GM18870 (cell line): ENCODE measurements around the gene CELF5.
"Not testable (repeated sequence)": the region's sequence is repeated elsewhere in the genome, so short reads cannot be mapped to it uniquely, and the experiment has no call there.

ENCODE experiments used
- ATAC-seq: cut with Tn5 transposase; IDR thresholded peaks from one replicate; pipeline ENCODE4 v1.9.1; 2021; ENCODE audit warnings: moderate library complexity; ENCODE audit not compliant: unreplicated experiment

CELF5 gene

GRCh38 chr19:3319643-3320353, 95.3 kb downstream of the CELF5 start:
- ATAC-seq, result no peak

DNA sequence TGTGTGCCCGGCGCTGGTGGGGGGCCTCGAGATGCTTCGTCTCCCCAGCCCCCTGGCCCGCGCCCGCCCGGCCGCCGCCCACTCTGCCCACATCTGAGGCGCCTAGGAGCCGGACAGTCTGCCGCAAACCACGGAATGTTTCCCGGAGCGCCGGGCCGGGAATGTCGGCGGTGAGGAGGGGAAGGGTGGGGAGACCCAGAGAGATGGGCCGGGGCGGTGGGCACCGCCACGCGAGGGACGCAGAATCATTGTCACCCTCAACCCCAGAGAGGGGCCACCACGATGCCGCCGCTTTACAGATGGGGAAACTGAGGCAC, 95.9 kb downstream of the CELF5 start:
- no peak for ATAC-seq

DNA sequence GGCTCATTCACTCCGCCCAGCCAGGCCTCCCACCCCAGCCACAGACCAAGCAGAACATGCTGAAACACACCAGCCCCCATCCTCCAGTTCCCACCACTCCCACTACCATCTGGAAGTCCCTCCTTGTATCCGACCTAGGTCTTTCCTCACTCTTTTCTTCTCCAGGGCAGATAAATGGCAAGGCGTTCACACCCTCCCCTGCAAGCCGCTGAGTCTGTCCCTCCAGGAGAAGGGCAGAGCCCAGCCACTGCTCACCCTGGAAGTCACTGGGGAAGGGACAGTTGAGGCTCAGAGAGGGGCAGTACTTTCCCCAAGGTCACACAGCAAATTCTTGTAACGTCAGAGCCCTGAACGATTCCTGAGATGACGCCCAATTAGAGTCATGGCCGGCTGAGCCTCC, 96.4 kb downstream of the CELF5 start:
- ATAC-seq, result no peak

DNA sequence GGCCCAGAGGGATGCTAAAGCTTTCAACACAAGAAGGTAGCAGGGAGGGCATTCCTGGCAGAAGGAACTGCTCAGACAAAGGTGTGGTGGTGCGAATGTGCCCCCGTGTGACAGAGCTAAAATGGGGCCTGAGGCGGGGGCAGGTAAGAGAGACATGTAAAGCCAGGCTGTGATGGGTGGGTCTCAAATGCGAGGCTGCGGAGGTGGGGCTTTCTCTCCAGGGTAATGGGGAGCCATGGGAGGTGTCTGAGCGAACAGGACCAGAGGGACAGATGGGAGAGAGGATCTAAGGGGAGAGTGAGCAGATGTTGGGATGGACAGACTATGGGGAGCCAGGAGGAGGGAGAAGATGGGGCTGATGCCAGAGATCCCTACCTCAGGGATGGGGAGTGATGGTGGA, 97.2 kb downstream of the CELF5 start:
- no peak for ATAC-seq

GRCh38 chr19:3322199-3322978, 97.9 kb downstream of the CELF5 start:
- no peak for ATAC-seq

GRCh38 chr19:3323026-3323425, 98.6 kb downstream of the CELF5 start:
- ATAC-seq, result no peak

DNA sequence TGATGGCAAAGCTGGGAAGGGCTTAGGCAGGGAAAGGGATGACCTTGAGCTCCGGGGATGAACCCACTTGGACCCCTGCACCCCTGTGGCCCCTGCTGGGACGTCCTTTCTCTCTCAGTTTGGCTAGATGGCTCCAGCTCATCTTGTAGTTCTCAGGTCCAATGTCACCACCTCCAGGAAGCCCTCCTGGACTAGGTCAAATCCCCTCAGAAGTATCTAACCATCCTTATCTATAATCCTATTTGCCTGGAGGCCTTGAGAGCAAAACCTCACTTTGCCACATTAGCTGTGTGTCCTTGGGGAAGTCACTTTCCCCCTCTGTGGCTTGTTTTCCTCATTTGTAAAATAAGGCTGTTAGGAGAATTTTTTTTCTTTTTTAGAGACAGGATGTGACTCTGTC, 99.2 kb downstream of the CELF5 start:
- no peak for ATAC-seq

- no peak for ATAC-seq
Measured at GRCh38 chr19:3324405-3324856, 100.0 kb downstream of the CELF5 start.

DNA sequence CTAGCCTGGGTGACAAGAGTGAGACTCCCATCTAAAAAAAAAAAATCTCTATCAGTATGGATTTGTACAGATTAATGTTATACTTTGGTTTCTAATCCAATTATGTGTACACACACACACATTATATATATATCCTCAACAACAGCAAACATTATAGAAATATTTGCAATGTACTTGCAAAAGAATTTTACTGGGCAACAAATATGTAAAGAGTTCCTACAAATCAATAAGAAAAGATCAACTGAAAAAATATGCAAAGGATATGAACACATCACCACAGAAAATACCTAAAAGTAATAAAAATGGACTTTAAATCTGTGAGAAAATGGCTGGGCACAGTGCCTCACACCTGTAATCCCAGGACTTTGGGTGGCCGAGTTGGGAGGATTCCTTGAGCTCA, 101.0 kb downstream of the CELF5 start:
- ATAC-seq, result no peak

DNA sequence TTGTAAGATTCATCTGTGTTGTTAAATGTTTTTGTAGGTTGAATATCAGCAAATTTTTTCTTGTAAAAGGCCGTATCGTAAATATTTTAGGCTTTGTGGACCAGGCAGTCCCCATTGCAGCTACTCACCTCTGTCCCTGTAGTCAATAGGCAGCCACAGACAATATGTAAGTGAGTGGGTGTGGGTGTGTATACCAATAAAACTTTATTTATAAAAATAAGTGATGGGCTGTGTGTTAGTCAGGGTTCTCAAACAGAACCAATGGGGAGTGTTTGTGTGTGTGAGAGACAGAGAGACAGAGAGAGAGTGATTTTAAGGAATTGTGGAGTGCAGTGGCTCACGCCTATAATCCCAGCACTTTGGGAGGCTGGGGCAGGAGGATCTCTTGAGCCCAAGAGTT, 104.3 kb downstream of the CELF5 start:
- no peak for ATAC-seq

- ATAC-seq, result no peak
Measured at GRCh38 chr19:3330047-3330446, 105.6 kb downstream of the CELF5 start.

GRCh38 chr19:3332232-3332631, 107.8 kb downstream of the CELF5 start:
- ATAC-seq, result not testable (repeated sequence)

GRCh38 chr19:3333020-3333583, 108.6 kb downstream of the CELF5 start:
- no peak for ATAC-seq

- no peak for ATAC-seq
Measured at GRCh38 chr19:3333662-3334061, 109.2 kb downstream of the CELF5 start.

GRCh38 chr19:3334749-3335430, 110.4 kb downstream of the CELF5 start:
- ATAC-seq, result not testable (repeated sequence)

- no peak for ATAC-seq
Measured at GRCh38 chr19:3335431-3336350, 111.2 kb downstream of the CELF5 start.

- ATAC-seq, result no peak
Measured at GRCh38 chr19:3336351-3336679, 111.9 kb downstream of the CELF5 start.

DNA sequence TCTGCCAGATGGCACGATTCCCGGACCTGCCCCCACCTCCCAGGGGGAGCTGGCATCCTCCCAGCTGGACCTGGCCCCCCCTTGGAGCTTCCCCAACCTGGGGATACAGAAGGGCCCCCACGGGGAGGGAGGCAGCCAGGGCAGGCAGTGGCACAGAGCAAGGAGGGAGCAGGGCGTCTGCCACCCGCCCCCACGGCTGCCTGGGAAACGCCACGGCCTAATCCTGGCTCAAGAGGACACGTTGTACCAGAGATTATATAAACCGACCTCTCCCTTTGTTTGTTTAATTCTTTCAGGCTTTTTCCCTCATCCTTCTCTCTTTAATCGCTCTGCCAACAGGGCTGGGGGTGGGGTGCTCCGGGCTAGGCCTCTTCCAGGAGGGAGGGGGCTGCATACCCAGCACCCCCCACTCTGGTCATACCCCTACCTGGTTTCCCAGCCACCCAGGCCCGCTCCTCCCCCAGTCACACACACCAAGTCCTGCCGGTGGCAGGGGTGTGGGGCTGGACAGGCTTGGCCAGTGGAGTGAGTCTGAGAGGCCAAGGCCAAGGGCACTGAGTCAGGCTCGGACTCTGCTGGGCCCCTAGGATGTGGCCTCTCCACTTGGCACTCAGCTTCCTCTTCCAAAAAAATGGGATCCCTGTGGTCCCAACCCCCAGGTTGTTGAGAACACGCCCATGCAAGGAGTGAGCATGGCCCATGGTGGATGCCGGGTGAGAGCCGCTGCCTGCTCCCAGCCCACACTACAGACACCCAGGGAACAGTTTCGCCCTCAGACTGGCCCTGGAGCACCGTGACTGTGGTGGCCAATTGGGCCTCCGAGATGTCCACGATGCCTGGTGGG, 112.4 kb downstream of the CELF5 start:
- ATAC-seq, result no peak

DNA sequence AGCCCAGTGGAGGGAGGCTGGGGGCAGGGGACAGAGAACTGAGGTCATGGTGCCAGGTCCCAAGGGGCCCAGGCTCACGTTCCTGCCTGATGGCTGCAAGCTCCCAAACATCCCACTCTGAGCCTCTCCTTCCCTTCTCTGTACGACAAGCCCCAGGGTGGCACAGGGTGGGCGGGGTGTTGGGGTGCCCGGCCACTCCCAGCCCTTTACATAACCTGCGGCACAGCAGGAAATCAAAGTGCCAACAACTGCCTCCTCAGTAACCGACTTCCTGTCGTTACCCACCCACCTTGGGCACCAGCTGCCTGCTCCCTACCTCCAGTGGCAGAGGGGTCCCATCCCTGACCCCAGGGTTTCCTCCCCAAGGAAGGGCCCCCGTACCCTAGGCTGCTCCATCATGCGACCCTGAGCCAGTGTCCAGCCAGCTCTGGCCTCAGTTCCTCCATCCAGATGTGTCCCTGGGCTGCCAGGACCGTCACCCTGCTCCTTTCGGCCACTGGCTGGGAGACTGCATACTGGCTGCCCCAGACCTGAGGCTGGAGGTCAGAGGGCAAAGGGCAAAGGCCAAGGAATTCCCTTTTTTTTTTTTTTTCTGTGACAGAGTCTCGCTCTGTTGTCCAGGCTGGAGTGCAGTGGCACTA, 114.2 kb downstream of the CELF5 start:
- no peak for ATAC-seq
